LNCAP (cell line): ENCODE measurements around the gene DNALI1.

ENCODE experiments used
- TF ChIP-seq, protein P1 (sequence below): fragments of 450-650 bp; IDR thresholded peaks from 2 replicates; pipeline ENCODE4 v1.5.1; 2017; ENCODE audit warnings: mild to moderate bottlenecking

DNALI1 gene

DNA sequence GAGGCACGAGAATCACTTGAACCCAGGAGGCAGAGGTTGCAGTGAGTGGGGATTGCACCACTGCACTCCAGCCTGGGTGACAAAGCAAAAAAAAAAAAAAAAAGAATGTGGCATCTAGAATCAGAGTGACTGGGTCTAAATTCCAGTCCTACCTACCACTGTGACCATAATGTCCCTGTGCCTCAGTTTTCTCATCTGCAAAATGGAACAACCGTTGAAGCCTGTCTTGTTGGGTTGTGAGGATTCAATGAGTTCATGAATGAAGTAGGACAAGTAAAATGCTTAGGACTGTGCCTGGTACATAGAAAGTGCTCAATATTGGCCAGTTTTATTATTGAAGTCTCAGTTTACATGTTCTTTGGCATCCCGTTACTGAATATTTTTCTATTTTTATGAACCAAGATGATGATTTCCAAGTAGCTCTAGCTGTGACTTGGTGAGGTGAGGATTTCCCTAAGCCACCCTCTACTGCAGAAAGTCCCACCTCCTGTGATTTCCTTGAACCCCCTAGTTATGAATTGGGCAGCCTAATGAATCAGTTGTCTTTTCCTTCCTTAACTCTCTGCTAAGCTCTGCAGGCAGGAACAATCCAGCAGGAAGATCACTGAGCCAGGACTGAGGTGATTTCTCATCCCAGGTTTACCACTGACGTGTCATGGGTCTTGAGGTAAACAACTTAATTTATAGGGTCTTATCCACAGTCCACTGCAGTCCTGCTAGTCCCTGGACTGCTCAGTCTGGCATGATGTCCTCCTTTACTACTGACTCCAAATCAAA is 23.2 kb upstream of the DNALI1 start:
- TF ChIP-seq, protein P1, sequence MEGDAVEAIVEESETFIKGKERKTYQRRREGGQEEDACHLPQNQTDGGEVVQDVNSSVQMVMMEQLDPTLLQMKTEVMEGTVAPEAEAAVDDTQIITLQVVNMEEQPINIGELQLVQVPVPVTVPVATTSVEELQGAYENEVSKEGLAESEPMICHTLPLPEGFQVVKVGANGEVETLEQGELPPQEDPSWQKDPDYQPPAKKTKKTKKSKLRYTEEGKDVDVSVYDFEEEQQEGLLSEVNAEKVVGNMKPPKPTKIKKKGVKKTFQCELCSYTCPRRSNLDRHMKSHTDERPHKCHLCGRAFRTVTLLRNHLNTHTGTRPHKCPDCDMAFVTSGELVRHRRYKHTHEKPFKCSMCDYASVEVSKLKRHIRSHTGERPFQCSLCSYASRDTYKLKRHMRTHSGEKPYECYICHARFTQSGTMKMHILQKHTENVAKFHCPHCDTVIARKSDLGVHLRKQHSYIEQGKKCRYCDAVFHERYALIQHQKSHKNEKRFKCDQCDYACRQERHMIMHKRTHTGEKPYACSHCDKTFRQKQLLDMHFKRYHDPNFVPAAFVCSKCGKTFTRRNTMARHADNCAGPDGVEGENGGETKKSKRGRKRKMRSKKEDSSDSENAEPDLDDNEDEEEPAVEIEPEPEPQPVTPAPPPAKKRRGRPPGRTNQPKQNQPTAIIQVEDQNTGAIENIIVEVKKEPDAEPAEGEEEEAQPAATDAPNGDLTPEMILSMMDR: no peak

DNA sequence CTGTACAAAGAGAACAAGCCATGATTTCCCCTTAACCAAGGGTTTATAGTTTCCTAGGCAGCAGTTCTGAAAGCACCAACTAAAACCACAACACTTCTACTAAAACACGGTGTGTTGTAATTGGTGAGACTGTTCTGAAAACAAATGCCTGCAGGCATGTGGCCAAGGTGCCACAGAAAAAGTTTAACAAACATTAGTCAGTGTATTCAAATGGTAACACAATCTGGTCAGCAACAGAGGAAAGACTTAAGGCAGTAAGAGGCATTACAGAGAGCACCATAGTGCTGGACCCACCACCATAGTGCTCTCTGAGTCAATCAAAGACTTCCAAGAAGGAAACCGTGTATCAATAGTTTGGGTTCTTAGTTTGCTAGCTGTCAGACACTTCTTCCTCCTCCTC is 19.4 kb upstream of the DNALI1 start:
- TF ChIP-seq, protein P1: no peak

DNA sequence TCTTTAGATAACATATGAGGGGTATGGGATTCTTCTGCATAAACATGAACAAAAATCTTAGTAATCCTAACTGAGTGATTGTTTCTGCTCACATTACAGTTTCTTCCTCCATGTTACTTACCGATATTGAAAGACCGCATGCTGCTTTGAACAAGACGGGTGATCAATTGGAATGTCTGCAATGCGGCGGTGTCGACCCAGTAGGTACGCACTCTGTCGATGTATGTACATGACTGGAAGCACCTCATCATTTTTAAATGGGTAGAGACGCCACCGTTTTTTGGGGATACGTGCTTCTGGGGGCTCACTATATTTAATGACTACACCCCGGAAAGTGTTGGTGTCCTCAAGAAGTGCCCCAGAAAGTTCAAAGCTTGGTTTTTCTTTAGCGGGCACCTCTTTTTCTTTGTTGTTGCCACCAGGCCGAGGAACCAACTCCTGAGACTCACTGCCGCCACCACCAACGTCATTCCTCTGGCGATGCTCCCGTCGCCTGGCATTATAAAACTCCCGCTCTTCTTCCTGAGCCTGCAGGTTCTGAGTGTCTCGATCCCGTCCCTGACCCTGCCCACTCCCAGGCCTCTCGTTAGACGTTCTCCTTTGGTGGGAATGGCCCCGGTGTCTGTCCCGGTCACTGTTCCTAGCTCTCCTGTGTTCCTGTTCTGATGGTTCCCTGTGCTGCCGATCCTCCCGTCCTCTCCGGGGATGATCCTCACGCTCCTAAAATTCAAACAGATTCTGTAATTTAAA is 16.5 kb upstream of the DNALI1 start:
- TF ChIP-seq, protein P1: no peak

DNA sequence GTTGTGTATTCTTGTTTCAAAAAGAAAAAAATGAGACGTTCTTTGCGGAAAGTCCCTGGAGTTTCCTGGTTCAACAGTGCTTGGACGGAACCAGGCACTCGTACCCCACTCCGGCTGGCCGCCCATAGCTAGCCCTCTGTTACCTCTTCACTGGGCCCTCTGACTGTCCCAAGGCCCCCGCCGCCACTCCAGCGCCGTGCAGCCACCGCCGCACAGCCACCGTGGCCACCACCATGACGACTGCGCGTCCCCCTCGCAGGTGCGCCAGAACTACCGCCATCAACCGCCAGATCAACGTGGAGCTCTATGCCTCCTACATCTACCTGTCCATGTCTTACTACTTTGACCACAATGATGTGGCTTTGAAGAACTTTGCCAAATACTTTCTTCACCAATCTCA is 12.2 kb upstream of the DNALI1 start:
- TF ChIP-seq, protein P1: no peak

DNA sequence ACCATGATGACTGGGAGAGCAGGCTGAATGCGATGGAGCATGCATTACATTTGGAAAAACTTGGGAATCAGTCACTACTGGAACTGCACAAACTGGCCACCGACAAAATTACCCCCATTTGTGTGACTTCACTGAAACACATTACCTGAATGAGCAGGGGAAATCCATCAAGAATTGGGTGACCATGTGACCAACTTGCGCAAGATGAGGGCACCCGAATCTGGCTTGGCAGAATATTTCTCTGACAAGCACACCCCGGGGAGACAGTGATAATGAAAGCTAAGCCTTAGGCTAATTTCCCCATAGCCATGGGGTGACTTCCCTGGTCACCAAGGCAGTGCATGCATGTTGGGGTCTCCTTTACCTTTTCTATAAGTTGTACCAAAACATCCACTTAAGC is 11.7 kb upstream of the DNALI1 start:
- TF ChIP-seq, protein P1: no peak

DNA sequence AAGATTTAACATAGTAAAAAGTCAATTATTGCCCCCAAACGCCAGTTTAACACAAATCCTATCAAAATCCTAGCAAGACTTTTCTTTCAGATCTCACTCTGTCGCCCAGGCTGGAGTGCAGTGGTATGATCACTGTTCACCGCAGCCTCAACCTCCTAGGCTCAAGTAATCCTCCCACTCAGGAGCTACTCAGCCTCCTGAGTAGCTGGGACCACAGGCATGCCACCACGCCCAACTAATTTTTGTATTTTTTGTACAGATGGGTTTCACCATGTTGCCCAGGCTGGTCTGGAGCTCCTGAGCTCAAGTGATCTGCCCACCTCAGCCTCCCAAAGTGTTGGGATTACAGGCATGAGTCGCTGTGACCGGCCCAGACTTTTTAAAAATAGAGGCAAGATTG is 7.4 kb upstream of the DNALI1 start:
- TF ChIP-seq, protein P1: no peak

DNA sequence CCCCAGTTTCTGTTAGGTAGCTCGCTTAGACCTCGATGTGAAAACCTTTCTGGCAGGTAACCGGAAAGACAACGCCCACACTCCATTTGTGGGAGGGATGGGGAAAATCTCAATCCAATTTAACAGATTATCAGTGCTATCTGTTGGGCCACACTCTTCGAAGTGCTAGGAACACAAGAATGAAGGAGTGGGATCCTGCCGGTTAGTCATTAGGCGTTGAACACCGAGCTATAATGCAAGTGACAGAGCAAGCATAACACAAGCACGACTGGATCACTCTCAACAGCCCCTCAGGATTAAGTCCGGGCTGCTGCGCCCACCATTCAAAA is 3.2 kb upstream of the DNALI1 start:
- TF ChIP-seq, protein P1: no peak
